HepG2 (cell line): ENCODE results near the gene PCBP1. TPM values are rescaled to one million over a fixed set of nuclear protein-coding genes. Genes with fewer than 3 reads are reported as not detected.

Source experiments
- BHLHE40 ChIP-seq: IDR thresholded peaks from 2 replicates; pipeline ENCODE4 v1.6.1; 2011; ENCODE audit warnings: low read length, improper control_type of control experiment
- FOXO1 ChIP-seq: sonication (generic); formaldehyde crosslinking; IDR thresholded peaks from 2 replicates; pipeline ENCODE4 v1.4.0; 2020; ENCODE audit warnings: missing genetic modification reagents
- GATAD1 ChIP-seq: IDR thresholded peaks from 2 replicates; pipeline ENCODE4 v1.6.1; 2016; ENCODE audit warnings: missing genetic modification reagents, missing compliant biosample characterization
- GLI4 ChIP-seq: sonication (generic); formaldehyde crosslinking; IDR thresholded peaks from 2 replicates; pipeline ENCODE4 v1.5.1; 2020; ENCODE audit warnings: missing genetic modification reagents, mild to moderate bottlenecking, moderate library complexity, borderline replicate concordance
- HDAC1 ChIP-seq: sonication (generic); formaldehyde crosslinking; IDR thresholded peaks from 2 replicates; pipeline ENCODE4 v1.5.1; 2020; ENCODE audit warnings: mild to moderate bottlenecking, missing genetic modification reagents
- KLF16 ChIP-seq, 2 experiments: sonication (generic) in 1 of 2; formaldehyde crosslinking in 1 of 2; IDR thresholded peaks; 2 replicates each; pipeline versions ENCODE4 v1.6.1 to v1.8.0; 2016 to 2023; ENCODE audit warnings: missing genetic modification reagents in 2 of 2, missing compliant biosample characterization in 1 of 2
- MEIS2 ChIP-seq: sonication (generic); formaldehyde crosslinking; IDR thresholded peaks from 2 replicates; pipeline ENCODE4 v1.9.0; 2021; ENCODE audit warnings: mild to moderate bottlenecking, missing genetic modification reagents
- MXD4 ChIP-seq: IDR thresholded peaks from 2 replicates; pipeline ENCODE4 v1.6.1; 2016; ENCODE audit warnings: mild to moderate bottlenecking, missing biosample characterization, missing genetic modification reagents
- MYNN ChIP-seq: sonication (generic); formaldehyde crosslinking; IDR thresholded peaks from 2 replicates; pipeline ENCODE4 v1.4.0; 2020; ENCODE audit warnings: mild to moderate bottlenecking, low read depth, missing genetic modification reagents
- NFKBIZ ChIP-seq: IDR thresholded peaks from 2 replicates; pipeline ENCODE4 v1.6.1; 2018; ENCODE audit warnings: missing genetic modification reagents, missing compliant biosample characterization
- PCBP1 ChIP-seq: fragments of 200-400 bp; formaldehyde crosslinking; IDR thresholded peaks from 2 replicates; pipeline ENCODE4 v1.6.1; 2017; ENCODE audit warnings: mild to moderate bottlenecking, low read depth, low read length, borderline replicate concordance
- PHF8 ChIP-seq: sonication (generic); formaldehyde crosslinking; IDR thresholded peaks from 2 replicates; pipeline ENCODE4 v1.5.0; 2020; ENCODE audit warnings: missing genetic modification reagents
- RBM22 ChIP-seq: fragments of 200-400 bp; formaldehyde crosslinking; optimal IDR thresholded peaks from 2 replicates; pipeline ENCODE3; 2017; ENCODE audit warnings: mild to moderate bottlenecking, low read length, moderate library complexity
- SP2 ChIP-seq: sonication (generic); formaldehyde crosslinking; IDR thresholded peaks from 2 replicates; pipeline ENCODE4 v1.5.1; 2020; ENCODE audit warnings: mild to moderate bottlenecking, missing genetic modification reagents
- SRF ChIP-seq: IDR thresholded peaks from 2 replicates; pipeline ENCODE4 v1.6.1; 2011; ENCODE audit warnings: mild to moderate bottlenecking, low read depth, low read length, moderate library complexity
- U2AF2 ChIP-seq: fragments of 200-400 bp; formaldehyde crosslinking; IDR thresholded peaks from 2 replicates; pipeline ENCODE4 v1.6.1; 2017; ENCODE audit warnings: low read depth, mild to moderate bottlenecking, low read length
- ZNF124 ChIP-seq: sonication (generic); formaldehyde crosslinking; IDR thresholded peaks from 2 replicates; pipeline ENCODE4 v1.4.0; 2020; ENCODE audit warnings: missing genetic modification reagents
- ZNF605 ChIP-seq: sonication (generic); formaldehyde crosslinking; IDR thresholded peaks from 2 replicates; pipeline ENCODE4 v1.8.0; 2022; ENCODE audit warnings: mild to moderate bottlenecking, missing genetic modification reagents
- polyA plus RNA-seq, 8 experiments: library from polyadenylated mRNA; depleted of rRNA in 3 of 8; stranded (reverse) in 7 of 8; unstranded in 1 of 8; fragments of >200 nt; fragmentation: Illumina TruSeq in 4 of 8; extraction: Trizol in 4 of 8; gene quantifications; 2 replicates each; pipeline versions ENCODE4 v1.2.1 to v1.2.3, GENCODE V29; 2011 to 2016; ENCODE audit warnings: low read depth in 4 of 8, missing spikeins in 1 of 8, mixed read lengths in 1 of 8; ENCODE audit not compliant: insufficient read depth in 1 of 8
- total RNA-seq, 5 experiments: library from RNA; depleted of rRNA; stranded (reverse); fragments of >200 nt; fragmentation: Illumina TruSeq; extraction: Trizol; gene quantifications; 2 replicates each; pipeline ENCODE4 v1.2.3, GENCODE V29; 2016; ENCODE audit warnings: low read depth in 1 of 5
- TF ChIP-seq, protein P1 (sequence below): sonication (generic); formaldehyde crosslinking; IDR thresholded peaks from 2 replicates; pipeline ENCODE4 v1.5.0; 2020; ENCODE audit warnings: mild to moderate bottlenecking, missing genetic modification reagents
- TF ChIP-seq, protein P2 (sequence below): sonication (generic); formaldehyde crosslinking; IDR thresholded peaks from 2 replicates; pipeline ENCODE4 v1.4.0; 2020; ENCODE audit warnings: mild to moderate bottlenecking, missing genetic modification reagents
- TF ChIP-seq, protein P3 (sequence below): sonication (generic); formaldehyde crosslinking; IDR thresholded peaks from 2 replicates; pipeline ENCODE4 v1.4.0; 2020; ENCODE audit warnings: missing genetic modification reagents
- TF ChIP-seq, protein P4 (sequence below): sonication (generic); formaldehyde crosslinking; conservative IDR thresholded peaks from 2 replicates; pipeline ENCODE4 v1.8.0; 2022; ENCODE audit warnings: low read depth, missing genetic modification reagents

The PCBP1 gene
- total and polyA plus RNA-seq, 2 of the 13 experiments (the other 11 are each of a cell fraction or from before 2014, with no cell fraction given) = 32.0 to 137 TPM

DNA sequence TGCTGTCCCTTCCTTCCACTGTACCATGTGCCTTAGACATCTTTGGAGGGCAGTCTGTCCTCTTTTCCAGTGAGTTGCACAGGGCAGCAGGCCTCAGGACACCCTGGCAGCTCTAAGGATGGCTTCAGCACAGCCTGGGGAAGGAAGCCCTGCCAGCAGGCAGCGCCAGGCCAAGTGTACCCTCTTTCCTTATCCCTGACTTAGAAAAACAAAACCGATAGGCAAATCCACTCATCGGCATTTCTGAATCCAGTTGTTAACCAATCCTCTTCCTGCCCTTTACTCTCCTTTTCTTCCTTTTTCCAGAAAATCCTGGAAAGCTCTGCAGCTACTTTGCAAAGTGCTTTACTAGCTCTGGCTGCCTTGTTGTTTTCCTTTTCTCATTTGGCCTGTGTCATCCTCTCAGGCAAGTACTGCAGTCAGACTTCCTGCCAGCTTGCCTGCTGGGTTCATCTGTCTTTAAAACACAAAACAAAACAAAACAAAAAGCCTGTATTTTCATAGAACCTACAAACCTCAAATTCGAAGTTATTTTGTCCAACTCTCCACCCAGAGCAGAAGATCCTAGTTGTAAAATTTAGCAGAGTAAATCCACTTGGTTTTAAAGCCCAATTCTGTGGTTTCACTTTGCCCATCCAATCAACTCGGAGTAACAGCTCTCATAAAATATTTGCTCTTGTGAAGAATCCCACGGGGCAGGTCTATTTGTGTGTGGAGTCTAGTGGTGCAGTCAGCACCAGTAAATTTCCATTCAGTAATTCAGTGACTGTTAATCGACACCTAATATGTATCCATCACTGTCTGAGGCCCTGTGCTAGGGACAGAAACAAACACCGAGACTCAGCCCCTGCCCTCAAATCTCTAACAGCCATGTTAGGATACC is 45.2 kb downstream of the PCBP1 start (continued):
- TF ChIP-seq, protein P1, sequence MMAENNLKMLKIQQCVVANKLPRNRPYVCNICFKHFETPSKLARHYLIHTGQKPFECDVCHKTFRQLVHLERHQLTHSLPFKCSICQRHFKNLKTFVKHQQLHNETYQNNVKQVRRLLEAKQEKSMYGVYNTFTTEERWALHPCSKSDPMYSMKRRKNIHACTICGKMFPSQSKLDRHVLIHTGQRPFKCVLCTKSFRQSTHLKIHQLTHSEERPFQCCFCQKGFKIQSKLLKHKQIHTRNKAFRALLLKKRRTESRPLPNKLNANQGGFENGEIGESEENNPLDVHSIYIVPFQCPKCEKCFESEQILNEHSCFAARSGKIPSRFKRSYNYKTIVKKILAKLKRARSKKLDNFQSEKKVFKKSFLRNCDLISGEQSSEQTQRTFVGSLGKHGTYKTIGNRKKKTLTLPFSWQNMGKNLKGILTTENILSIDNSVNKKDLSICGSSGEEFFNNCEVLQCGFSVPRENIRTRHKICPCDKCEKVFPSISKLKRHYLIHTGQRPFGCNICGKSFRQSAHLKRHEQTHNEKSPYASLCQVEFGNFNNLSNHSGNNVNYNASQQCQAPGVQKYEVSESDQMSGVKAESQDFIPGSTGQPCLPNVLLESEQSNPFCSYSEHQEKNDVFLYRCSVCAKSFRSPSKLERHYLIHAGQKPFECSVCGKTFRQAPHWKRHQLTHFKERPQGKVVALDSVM = peak; percentile 20; the same call in 1 of the 2 replicates
- TF ChIP-seq ZNF124 (CRISPR knock-in tag) (0 out of 2 replicates have a peak, but pooled peaks have one; percentile 35), RBM22 (peak; percentile 8), GATAD1 (CRISPR knock-in tag) (no peak), U2AF2 (no peak), MXD4 (CRISPR knock-in tag) (no peak), MYNN (no peak), NFKBIZ (CRISPR knock-in tag) (no peak), FOXO1 (CRISPR knock-in tag) (no peak), HDAC1 (CRISPR knock-in tag) (no peak; the same call in 1 of the 2 replicates), PCBP1 (no peak), MEIS2 (0 out of 2 replicates have a peak, but pooled peaks have one; percentile 42), SP2 (CRISPR knock-in tag) (no peak), GLI4 (CRISPR knock-in tag) (no peak), KLF16 (CRISPR knock-in tag; IDR thresholded peaks at IDR 0.05) (0 out of 4 replicates have a peak, but pooled peaks of 1 of the 2 experiments have one; percentile 38), ZNF605 (CRISPR knock-in tag) (peak; percentile 79), PHF8 (CRISPR knock-in tag) (peak; percentile 76), SRF (no peak), BHLHE40 (no peak)
- TF ChIP-seq, protein P2, sequence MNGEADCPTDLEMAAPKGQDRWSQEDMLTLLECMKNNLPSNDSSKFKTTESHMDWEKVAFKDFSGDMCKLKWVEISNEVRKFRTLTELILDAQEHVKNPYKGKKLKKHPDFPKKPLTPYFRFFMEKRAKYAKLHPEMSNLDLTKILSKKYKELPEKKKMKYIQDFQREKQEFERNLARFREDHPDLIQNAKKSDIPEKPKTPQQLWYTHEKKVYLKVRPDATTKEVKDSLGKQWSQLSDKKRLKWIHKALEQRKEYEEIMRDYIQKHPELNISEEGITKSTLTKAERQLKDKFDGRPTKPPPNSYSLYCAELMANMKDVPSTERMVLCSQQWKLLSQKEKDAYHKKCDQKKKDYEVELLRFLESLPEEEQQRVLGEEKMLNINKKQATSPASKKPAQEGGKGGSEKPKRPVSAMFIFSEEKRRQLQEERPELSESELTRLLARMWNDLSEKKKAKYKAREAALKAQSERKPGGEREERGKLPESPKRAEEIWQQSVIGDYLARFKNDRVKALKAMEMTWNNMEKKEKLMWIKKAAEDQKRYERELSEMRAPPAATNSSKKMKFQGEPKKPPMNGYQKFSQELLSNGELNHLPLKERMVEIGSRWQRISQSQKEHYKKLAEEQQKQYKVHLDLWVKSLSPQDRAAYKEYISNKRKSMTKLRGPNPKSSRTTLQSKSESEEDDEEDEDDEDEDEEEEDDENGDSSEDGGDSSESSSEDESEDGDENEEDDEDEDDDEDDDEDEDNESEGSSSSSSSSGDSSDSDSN (CRISPR knock-in tag) = no peak
- TF ChIP-seq, protein P3, sequence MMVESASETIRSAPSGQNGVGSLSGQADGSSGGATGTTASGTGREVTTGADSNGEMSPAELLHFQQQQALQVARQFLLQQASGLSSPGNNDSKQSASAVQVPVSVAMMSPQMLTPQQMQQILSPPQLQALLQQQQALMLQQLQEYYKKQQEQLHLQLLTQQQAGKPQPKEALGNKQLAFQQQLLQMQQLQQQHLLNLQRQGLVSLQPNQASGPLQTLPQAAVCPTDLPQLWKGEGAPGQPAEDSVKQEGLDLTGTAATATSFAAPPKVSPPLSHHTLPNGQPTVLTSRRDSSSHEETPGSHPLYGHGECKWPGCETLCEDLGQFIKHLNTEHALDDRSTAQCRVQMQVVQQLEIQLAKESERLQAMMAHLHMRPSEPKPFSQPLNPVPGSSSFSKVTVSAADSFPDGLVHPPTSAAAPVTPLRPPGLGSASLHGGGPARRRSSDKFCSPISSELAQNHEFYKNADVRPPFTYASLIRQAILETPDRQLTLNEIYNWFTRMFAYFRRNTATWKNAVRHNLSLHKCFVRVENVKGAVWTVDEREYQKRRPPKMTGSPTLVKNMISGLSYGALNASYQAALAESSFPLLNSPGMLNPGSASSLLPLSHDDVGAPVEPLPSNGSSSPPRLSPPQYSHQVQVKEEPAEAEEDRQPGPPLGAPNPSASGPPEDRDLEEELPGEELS = 0 out of 2 replicates have a peak, but pooled peaks have one; percentile 4
- TF ChIP-seq, protein P4, sequence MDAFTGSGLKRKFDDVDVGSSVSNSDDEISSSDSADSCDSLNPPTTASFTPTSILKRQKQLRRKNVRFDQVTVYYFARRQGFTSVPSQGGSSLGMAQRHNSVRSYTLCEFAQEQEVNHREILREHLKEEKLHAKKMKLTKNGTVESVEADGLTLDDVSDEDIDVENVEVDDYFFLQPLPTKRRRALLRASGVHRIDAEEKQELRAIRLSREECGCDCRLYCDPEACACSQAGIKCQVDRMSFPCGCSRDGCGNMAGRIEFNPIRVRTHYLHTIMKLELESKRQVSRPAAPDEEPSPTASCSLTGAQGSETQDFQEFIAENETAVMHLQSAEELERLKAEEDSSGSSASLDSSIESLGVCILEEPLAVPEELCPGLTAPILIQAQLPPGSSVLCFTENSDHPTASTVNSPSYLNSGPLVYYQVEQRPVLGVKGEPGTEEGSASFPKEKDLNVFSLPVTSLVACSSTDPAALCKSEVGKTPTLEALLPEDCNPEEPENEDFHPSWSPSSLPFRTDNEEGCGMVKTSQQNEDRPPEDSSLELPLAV (CRISPR knock-in tag) = no peak
